GF-D8 (cell line): ENCODE data around the gene VIPR2.
"Not testable (repeated sequence)": the region's sequence is repeated elsewhere in the genome, so short reads cannot be mapped to it uniquely, and the experiment has no call there.

Experiments
- DNase-seq: peaks from one replicate; lab custom pipeline; 2025; lab: John Stamatoyannopoulos, UW

VIPR2 gene

GRCh38 chr7:159104188-159104920 is 40.3 kb downstream of the VIPR2 start:
- no peak for DNase-seq

GRCh38 chr7:159103382-159104187 is 41.1 kb downstream of the VIPR2 start:
- DNase-seq = no peak

GRCh38 chr7:159102681-159103381 is 41.8 kb downstream of the VIPR2 start:
- DNase-seq = no peak

- DNase-seq = not testable (repeated sequence)
These were observed 43.0 kb downstream of the VIPR2 start for GRCh38 chr7:159101661-159102091.

GRCh38 chr7:159101083-159101395 is 43.6 kb downstream of the VIPR2 start:
- DNase-seq = not testable (repeated sequence)

GRCh38 chr7:159100281-159101082 is 44.2 kb downstream of the VIPR2 start:
- not testable (repeated sequence) for DNase-seq

GRCh38 chr7:159099711-159100231 is 44.9 kb downstream of the VIPR2 start:
- DNase-seq = no peak

- no peak for DNase-seq
These were observed 45.6 kb downstream of the VIPR2 start for GRCh38 chr7:159098811-159099655.

- no peak for DNase-seq
These were observed 46.3 kb downstream of the VIPR2 start for GRCh38 chr7:159098424-159098786.

- DNase-seq = no peak
These were observed 46.8 kb downstream of the VIPR2 start for GRCh38 chr7:159097661-159098423.

- DNase-seq = no peak
These were observed 47.7 kb downstream of the VIPR2 start for GRCh38 chr7:159096736-159097581.

- no peak for DNase-seq
These were observed 48.7 kb downstream of the VIPR2 start for GRCh38 chr7:159095979-159096411.

GRCh38 chr7:159094919-159095915 is 49.5 kb downstream of the VIPR2 start:
- no peak for DNase-seq

GRCh38 chr7:159094023-159094740 is 50.5 kb downstream of the VIPR2 start:
- no peak for DNase-seq

- no peak for DNase-seq
These were observed 51.2 kb downstream of the VIPR2 start for GRCh38 chr7:159093351-159093971.

GRCh38 chr7:159092701-159093121 is 52.0 kb downstream of the VIPR2 start:
- DNase-seq = no peak
